CD1c-positive myeloid dendritic cell (primary cell): ENCODE data around the gene HARS1.
A peak's percentile ranks its signal among the peaks of the same experiment; 100 is the strongest.
"Not testable (repeated sequence)": the region's sequence is repeated elsewhere in the genome, so short reads cannot be mapped to it uniquely, and the experiment has no call there.

Experiments
- DNase-seq: peaks from one replicate; pipeline ENCODE4 v3.0.0-alpha.2; 2016; ENCODE audit errors: extremely low spot score

HARS1 gene

DNA sequence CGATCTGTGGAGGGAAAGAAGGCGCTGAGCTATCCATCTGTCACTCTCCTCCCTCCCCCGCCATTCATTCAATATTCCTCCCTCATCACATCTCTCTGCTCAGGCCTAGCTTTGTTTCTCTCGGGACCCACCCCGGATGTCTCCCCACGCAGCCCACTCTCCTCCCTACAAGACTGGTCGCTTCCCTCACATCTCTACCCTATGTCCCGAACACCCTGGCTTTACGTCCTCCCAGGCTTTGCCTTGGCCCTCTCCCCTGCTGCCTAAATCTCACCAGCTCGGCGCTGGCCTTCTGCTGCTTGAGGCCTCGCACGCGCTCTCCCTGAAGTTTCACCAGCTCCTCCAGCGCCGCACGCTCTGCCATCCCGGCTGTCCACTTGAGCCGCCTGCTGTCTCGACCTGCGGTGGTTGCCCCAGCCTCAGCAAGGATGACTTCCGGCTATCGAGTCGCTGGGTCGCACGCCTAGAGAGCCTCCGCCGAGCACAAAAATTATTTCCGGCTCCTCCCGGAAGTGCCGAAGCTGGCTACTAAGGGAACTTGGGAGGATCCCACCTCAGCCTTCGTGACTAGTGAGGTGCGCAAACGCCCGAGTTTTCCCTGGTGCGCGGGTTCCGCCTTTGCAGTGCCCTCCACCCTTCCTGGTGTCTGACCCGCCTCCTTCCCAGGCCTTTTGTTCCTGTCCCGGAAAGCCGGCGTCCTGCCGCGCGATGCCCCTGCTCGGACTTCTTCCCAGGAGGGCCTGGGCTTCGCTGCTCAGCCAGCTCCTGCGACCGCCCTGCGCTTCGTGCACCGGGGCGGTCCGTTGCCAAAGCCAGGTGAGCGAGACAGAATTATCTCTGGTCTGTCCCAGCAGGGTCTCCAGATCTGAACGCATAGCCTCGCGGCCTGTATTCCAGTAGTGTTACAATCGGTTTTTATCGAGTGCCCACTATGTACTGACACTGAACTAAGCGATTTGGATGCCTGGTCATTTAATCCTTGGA is at the start of gene HARS1, which contains the start of gene HARS2:
Gene HARS1 (minus strand): TSS at position 430 of the 984 bp plus-strand sequence. CDS start 66 bp downstream, at position 364.
Gene HARS2 (plus strand): TSS at position 515 of the 984 bp plus-strand sequence. CDS start 194 bp downstream, at position 709.
- DNase-seq, result peak; percentile 97

- no peak for DNase-seq
Measured at GRCh38 chr5:140737486-140737885, 46.3 kb upstream of the HARS1 start.

- no peak for DNase-seq
Measured at GRCh38 chr5:140734354-140734753, 43.2 kb upstream of the HARS1 start.

- no peak for DNase-seq
Measured at GRCh38 chr5:140733098-140733497, 41.9 kb upstream of the HARS1 start.

DNA sequence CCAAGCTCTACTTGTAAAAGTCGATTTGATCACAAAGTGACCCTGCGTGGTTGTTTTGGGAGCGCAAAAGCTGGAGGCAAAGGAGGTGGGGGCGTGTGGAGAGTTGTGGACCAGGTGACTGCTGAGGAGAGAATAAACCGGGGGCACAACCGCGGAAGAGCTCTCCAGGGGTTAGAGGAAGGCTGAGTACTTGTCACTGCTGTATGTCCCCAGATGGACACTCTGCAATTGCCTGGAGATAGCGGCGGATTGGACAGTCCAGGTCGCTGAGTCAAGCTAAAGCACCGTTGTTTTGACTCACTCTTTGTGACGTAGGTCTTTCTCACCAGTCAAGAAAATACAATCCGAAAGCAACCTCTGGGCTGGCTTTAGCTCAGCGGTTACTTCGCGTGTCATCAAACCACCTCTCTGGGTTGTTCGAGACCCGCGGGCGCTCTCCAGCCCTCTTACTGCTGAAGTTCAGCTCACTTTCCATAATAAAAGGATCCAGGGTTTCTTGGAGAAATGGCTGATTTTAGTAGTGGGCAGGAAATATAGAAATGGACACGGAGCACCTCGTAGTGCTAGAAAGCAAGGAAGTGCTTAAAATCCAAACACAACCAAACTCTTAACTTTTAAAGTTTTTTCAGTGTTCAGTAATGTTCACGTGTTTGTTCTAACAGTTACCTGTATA is 34.8 kb upstream of the HARS1 start:
- peak; percentile 76 for DNase-seq

DNA sequence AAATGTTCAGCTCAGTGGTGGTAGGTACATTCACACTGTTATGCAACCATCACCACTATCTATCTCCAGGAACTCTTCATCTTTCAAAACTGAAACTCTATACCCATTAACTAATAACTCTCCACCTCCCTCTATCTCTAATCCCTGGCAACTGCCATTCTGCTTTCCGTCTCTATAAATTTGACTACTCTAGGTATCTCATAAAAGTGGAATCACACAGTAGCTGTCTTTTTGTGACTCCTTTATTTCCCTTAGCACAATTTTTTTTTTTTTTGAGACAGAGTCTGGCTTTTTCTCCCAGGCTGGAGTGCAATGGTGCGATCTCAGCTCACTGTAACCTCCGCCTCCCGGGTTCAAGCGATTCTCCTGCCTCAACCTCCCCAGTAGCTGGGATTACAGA is 30.2 kb upstream of the HARS1 start:
- not testable (repeated sequence) for DNase-seq

DNA sequence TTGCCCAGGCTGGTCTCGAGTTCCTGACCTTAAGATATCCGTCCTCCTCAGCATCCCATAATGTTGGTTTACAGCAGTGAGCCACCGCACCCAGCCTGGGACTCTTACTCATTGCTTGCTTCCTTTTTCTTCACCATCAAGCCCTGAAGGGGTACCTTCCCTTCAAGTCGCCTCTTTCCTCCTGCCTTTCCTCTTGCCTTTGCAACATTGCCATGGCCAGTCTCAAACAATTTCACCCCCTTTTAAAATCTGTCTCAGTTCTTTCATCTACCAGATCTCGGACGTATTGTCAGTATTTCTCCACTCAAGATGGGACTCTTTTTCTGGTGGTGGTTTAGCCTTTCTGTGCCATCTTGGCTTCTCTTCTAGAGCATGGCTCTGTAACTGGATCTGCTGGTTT is 29.6 kb upstream of the HARS1 start:
- not testable (repeated sequence) for DNase-seq

GRCh38 chr5:140718266-140718592 is 27.1 kb upstream of the HARS1 start:
- no peak for DNase-seq

- DNase-seq, result not testable (repeated sequence)
Measured at GRCh38 chr5:140716238-140716637, 25.1 kb upstream of the HARS1 start.

DNA sequence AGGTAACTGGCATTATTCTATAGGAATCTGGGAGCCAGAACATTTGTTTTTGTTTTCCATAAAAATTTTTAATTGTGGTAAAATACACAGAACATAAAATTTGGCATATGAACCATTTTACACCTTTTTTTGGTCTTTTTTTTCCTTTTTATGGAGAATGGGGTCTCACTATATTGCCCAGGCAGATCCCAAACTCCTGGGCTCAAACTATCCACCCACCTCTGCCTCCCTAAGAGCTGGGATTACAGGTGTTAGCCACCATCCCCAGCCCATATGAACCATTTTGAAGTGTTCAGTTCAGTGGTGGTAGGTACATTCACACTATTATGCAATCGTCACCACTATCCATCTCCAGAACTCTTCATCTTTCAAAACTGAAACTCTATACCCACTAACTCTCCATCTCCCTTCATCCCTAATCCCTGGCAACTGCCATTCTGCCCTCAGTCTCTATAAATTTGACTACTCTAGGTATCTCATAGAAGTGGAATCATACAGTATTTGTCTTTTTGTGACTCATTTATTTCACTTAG is 22.5 kb upstream of the HARS1 start:
- no peak for DNase-seq

DNA sequence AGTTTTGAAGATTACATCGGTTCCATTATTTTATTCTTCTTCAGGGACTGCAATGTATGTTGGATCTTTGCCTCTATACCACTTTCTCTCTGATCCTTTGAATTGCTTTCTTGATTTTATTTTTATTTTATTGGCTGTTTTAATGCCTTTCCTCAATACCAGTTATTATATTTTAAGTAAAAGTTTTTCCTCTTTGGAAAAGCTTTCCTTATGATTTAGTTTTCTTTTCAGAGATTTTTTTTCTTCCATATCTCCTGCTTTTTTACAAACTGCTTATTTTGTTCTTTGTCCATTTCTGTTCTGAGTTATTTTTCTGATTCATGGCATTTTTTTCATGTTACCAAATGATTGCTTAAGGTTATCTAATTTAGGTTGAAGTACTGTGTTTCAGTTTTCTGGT is 20.6 kb upstream of the HARS1 start:
- no peak for DNase-seq

GRCh38 chr5:140710899-140711552 is 19.9 kb upstream of the HARS1 start:
- DNase-seq, result peak; percentile 99

DNA sequence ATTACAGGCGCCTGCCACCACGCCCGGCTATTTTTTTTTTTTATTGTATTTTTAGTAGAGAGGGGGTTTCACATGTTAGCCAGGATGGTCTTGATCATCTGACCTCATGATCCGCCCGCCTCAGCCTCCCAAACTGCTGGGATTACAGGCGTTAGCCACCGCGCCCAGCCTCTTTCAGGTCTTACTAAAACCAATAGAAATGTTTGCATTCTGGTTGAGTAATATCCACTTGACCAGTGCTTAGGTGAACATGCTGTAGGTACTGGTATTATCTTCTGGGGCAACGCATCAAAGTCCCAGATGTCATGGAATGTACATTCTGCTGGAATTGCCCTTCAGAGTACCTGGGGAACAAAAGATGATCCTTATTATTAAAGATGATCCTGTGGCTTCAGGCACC is 17.6 kb upstream of the HARS1 start:
- not testable (repeated sequence) for DNase-seq

DNA sequence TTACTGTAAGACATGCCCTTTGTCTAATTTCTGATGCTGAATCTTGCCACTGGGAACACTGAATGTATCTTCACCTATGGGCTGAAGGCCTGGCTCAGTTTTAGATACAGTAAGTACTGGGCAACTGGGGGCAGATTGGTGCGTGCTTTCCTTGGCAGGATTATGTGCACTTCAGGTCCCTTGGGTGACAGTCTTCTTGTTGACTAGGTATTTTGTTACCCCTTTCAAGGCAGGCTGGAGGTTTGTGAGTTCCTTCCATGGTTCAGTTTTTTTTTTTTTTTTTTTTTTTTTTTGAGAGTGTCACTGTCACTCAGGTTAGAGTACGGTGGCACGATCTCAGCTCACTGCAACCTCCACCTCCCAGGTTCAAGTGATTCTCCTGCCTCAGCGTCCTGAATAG is 16.6 kb upstream of the HARS1 start:
- DNase-seq, result no peak

DNA sequence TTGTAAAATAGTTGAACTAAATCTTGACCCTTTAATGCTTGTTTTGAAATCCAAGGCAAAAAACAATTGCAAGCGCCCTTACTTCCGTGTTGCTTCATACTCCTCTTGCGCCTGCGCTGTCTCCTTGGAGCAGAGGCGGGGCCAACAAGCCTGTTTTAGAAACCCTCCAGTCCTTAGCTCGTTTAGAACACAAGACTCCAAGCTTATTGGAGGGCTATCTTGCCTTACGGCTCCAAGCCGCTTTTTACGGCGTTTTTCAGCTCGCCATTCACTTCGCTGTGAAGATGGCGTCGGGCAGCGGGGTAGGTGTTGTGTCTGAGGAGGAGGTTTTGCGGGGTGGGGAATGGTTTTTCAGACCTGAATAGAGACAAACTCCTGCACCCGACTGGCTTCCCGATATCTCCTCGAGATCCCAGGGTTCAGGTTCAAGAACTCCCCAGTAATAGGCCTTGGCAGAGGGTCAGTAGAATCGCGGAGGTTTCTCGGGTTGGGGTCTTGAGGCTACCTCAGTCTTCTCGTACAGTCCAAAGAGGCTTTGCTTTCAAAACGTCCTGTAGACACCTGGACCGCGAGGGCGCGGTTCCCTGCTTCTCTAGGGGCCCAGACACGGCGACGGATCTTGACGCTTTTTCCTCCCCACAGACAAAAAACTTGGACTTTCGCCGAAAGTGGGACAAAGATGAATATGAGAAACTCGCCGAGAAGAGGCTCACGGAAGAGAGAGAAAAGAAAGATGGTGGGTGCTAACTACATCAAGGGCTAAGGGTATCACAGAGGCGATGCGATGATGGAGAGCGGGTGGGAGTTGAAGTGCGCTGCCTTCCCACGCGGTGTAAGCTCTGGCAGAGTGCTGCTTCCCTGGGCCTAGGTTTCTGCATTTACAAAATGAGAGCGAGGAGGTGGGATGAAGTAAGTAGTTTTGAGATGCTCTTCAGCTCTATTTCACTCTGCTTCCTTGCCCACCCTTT is 9.3 kb upstream of the HARS1 start, which contains the start of gene ZMAT2:
Gene ZMAT2 (plus strand): TSS at position 271 of the 968 bp plus-strand sequence. CDS start 14 bp downstream, at position 285.
- peak; percentile 98 for DNase-seq

DNA sequence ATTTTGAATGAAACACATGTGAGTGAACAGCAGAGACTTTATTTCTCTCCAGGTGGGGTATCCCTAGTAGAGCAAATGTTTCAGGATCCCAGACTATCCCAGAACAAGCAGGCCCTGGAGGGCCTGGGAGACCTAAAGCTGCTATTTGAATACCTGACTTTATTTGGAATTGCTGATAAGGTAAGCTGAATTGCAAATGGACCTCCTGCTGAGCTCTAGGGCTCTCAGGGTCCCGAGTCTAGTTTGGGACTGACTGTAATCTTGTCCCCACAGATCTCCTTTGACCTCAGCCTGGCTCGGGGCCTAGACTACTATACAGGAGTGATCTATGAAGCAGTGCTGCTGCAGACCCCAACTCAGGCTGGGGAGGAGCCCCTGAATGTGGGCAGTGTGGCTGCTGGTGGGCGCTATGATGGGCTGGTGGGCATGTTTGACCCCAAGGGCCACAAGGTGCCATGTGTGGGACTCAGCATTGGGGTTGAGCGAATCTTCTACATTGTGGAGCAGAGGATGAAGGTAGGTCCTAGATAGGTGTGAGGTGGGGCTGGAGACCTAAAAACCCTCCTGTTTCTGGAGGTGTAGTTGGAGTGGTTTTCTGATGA is 5.8 kb upstream of the HARS1 start:
- no peak for DNase-seq

DNA sequence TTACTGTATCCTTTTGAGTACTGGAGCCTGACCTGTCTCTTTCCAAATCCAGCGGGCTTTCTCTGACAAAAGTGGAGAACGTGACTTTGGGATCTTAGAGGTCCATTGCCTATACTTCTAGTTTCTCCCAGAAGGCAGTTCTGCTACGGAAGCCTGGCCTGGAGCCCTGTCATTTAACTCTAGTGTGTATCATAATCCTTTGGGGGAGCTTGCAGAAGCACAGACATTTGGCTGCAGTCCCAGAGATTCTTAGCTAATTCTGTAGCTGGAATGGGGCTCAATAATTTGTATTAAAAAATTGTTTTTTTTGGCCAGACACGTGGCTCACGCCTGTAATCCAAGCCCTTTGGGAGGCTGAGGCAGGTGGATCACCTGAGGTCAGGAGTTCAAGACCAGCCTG is 3.1 kb upstream of the HARS1 start:
- no peak for DNase-seq

DNA sequence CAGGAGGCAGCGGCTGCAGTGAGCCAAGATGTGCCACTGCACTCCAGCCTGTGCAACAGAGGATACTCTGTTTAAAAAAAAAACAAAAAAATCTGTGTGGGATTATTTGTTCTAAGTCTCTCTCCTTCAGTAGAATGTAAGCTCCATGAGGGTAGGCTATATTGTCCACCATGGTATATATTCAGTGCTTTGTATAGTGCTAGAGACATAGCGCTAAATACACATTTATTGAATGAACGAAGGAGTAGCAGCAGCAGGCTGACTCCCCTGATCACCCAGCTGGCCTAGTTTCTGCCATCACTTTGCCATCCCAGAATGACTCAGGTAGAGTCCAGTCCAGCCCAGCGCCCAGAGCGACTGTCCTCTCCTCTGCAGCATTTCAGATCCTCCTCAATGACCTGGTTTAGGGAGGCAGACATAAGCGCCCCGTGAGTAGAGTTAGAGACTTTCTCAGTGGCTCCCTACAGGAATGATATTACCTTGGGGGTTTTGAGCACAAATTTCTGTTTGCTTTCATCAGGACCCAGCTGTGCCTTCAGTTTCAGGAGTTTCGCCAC is 716 bp downstream of the HARS1 start:
- DNase-seq, result no peak

- DNase-seq, result no peak
Measured at GRCh38 chr5:140678993-140679392, 12.2 kb downstream of the HARS1 start.

DNA sequence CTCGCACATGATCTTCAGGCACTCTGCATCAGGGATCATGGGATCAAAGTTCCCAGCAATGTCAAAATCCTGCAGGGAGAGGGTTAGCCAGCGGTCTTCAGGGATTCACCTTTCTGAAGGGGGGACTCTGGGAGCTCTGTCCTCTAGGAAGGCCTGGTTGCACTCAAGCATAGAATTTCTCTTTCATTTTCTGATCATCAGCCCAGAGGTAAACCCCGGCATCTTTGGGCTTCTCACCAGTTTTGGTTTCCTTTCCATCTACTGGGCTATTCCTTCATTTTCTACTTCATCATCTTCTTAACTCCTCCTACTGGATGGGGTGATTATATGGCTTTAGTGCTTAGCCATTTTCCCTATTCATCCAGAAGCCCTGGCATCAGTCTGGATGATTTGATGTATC is 13.2 kb downstream of the HARS1 start:
- no peak for DNase-seq
